K562 (cell line): ENCODE measurements around the gene PTGES3. TPM values are rescaled to one million over a fixed set of nuclear protein-coding genes. Genes with fewer than 3 reads are reported as not detected.

Experiments used
- HMGXB4 ChIP-seq: sonication (generic); formaldehyde crosslinking; IDR thresholded peaks from 2 replicates; pipeline ENCODE4 v1.8.1; 2023; ENCODE audit warnings: mild to moderate bottlenecking, missing genetic modification reagents
- PKNOX1 ChIP-seq: fragments of 450-650 bp; IDR thresholded peaks from 2 replicates; pipeline ENCODE4 v1.6.1; 2016
- SIN3A ChIP-seq, 2 experiments: fragments of 150-350 bp in 1 of 2; IDR thresholded peaks; 2 replicates each; pipeline ENCODE4 v1.6.1; 2011 to 2016; ENCODE audit warnings: borderline replicate concordance in 2 of 2, low read depth in 2 of 2, low read length in 2 of 2, mild to moderate bottlenecking in 2 of 2, moderate library complexity in 2 of 2; ENCODE audit not compliant: control insufficient read depth in 1 of 2
- SLC30A9 ChIP-seq: fragments of 250-450 bp; sonication (Bioruptor Pico); IDR thresholded peaks from 2 replicates; pipeline ENCODE4 v1.8.0; 2022; ENCODE audit warnings: mild to moderate bottlenecking, moderate library complexity
- ZBTB34 ChIP-seq: fragments of 250-450 bp; sonication (Bioruptor Pico); IDR thresholded peaks from 2 replicates; pipeline ENCODE4 v1.8.0; 2021; ENCODE audit warnings: mild to moderate bottlenecking, moderate library complexity
- ZBTB8A ChIP-seq: fragments of 450-650 bp; IDR thresholded peaks from 2 replicates; pipeline ENCODE4 v1.6.1; 2018; ENCODE audit warnings: mild to moderate bottlenecking, moderate library complexity; ENCODE audit not compliant: partially characterized antibody
- ZNF280A ChIP-seq: fragments of 450-650 bp; IDR thresholded peaks from 2 replicates; pipeline ENCODE4 v1.6.1; 2018; ENCODE audit warnings: mild to moderate bottlenecking, low read depth; ENCODE audit not compliant: partially characterized antibody
- ZNF282 ChIP-seq: sonication (generic); formaldehyde crosslinking; IDR thresholded peaks from 2 replicates; pipeline ENCODE4 v1.8.1; 2023; ENCODE audit warnings: missing genetic modification reagents
- ZNF518B ChIP-seq: fragments of 250-450 bp; sonication (Bioruptor Pico); IDR thresholded peaks from 2 replicates; pipeline ENCODE4 v1.5.0; 2021; ENCODE audit warnings: mild to moderate bottlenecking, moderate library complexity
- polyA plus RNA-seq, 8 experiments: library from polyadenylated mRNA; depleted of rRNA in 4 of 8; stranded (reverse) in 5 of 8; unstranded in 3 of 8; fragments of >200 nt; fragmentation: Nextera tagmentation in 2 of 8; fragmentation: Illumina TruSeq in 1 of 8; extraction: Ambion mirVana in 2 of 8; extraction: Trizol in 1 of 8; gene quantifications; 2 replicates each; pipeline versions ENCODE4 v1.2.1 to v1.2.3, GENCODE V29; 2011 to 2014; ENCODE audit warnings: inconsistent platforms in 1 of 8, missing spikeins in 1 of 8
- total RNA-seq, 7 experiments: library from RNA; depleted of rRNA in 6 of 7; stranded (reverse); fragments of >200 nt in 6 of 7; fragmentation: Illumina TruSeq in 2 of 7; extraction: Trizol in 2 of 7; gene quantifications; 2 replicates each; pipeline versions ENCODE4 v1.2.1 to v1.2.3, GENCODE V29; 2011 to 2021; ENCODE audit warnings: low replicate concordance in 1 of 7
- TF ChIP-seq, protein P1 (sequence below): fragments of 200-800 bp; sonication (Bioruptor generic); IDR thresholded peaks from 2 replicates; pipeline ENCODE4 v1.6.1; 2017; ENCODE audit warnings: missing genetic modification characterization, missing compliant biosample characterization

Gene PTGES3
- total and polyA plus RNA-seq, 9 of the 15 experiments (the other 6 are each of a cell fraction or from before 2014, with no cell fraction given), result 163 to 501 (median 213) TPM

DNA sequence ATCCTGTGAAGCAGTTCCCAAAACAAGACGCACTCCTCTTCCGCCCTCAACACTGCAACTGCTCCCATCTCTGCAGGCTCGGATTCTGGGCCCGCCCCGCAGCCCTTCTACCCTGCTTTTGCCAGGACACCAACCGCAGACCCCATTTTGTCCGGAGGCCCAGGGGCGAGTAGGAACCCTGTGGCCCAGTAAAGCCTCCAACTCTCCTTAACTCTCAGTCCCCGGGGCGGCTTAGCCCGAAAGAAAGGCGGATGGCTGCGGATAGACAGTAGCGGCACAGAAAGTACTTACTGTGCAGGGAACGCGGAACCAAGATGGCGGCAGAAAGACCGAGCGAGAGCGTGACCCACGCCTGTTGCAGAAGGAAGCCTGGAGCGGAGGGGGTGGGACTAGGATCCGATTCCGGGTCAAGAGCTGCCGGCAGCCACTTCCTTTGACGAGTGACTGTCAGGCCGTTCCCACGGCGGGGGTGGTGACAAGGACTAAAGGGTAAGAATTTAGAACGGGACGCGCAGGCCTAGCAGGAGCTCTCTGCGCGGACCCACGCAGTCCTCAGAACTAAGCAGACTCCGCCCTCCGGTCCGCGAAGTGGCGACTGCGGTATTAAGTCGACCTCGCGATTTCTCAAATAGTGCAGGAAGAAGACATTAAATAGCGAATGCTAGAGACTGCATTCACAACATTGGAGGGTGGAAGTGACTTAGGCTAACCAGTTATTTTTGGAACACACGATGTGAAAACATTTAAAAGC lies 37.1 kb upstream of the PTGES3 start, which contains the start of gene NACA (continued):
- TF ChIP-seq ZBTB34 (CRISPR knock-in tag) (no peak), SLC30A9 (CRISPR knock-in tag) (no peak), HMGXB4 (CRISPR knock-in tag) (no peak; the same call in 1 of the 2 replicates), ZNF282 (CRISPR knock-in tag) (no peak), ZNF518B (CRISPR knock-in tag) (no peak), SIN3A (IDR thresholded peaks at IDR 0.05; ENCODE audit: borderline replicate concordance in 2 of 2, control insufficient read depth in 1 of 2, low read depth in 2 of 2, low read length in 2 of 2) (peak; percentile 36 to 71; a peak in 1 of 4 replicates), ZNF280A (peak; percentile 28), PKNOX1 (peak; percentile 98), ZBTB8A (no peak)
- TF ChIP-seq, protein P1, sequence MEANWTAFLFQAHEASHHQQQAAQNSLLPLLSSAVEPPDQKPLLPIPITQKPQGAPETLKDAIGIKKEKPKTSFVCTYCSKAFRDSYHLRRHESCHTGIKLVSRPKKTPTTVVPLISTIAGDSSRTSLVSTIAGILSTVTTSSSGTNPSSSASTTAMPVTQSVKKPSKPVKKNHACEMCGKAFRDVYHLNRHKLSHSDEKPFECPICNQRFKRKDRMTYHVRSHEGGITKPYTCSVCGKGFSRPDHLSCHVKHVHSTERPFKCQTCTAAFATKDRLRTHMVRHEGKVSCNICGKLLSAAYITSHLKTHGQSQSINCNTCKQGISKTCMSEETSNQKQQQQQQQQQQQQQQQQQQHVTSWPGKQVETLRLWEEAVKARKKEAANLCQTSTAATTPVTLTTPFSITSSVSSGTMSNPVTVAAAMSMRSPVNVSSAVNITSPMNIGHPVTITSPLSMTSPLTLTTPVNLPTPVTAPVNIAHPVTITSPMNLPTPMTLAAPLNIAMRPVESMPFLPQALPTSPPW (CRISPR knock-in tag), result peak; percentile 71
